RWPE1 (cell line): ENCODE measurements around the gene KLRB1.
A peak's percentile ranks its signal among the peaks of the same experiment; 100 is the strongest.

Experiments
- CTCF ChIA-PET: fragments of 350-600 bp; sonication (Branson Sonifier 250); formaldehyde crosslinking; extraction: SDS; loops from one replicate; lab custom pipeline; 2021; lab: Yijun Ruan, JAX
- POLR2A ChIA-PET: fragments of 400-600 bp; formaldehyde crosslinking; extraction: SDS; loops from one replicate; lab custom pipeline; 2020; ENCODE audit warnings: antibody characterized with exemption; ENCODE audit not compliant: low non-redundant PET; lab: Yijun Ruan, JAX
- DNase-seq: peaks from one replicate; pipeline ENCODE4 v3.0.0; 2012; ENCODE audit warnings: low spot score
- H3K27ac ChIP-seq: fragments of 450-650 bp; 2 replicates; pipeline ENCODE4 v1.5.1; 2017
- CTCF ChIP-seq: fragments of 450-650 bp; conservative IDR thresholded peaks from 2 replicates; pipeline ENCODE4 v1.5.1; 2017; ENCODE audit warnings: low read depth, mild to moderate bottlenecking

Gene KLRB1

GRCh38 chr12:9607716-9608115 lies at the start of gene KLRB1:
KLRB1 (minus strand) TSS chr12:9607916; CDS start chr12:9607839, 77 bp downstream.
- POLR2A ChIA-PET, result no interaction called here
- H3K27ac ChIP-seq, result no peak within 1 kb of the TSS
- DNase-seq, result no peak
- no peak for TF ChIP-seq CTCF
- CTCF ChIA-PET, result no interaction called here

GRCh38 chr12:9651265-9651729 lies 43.6 kb upstream of the KLRB1 start:
- H3K27ac ChIP-seq, result peak overlapping the region; percentile 95
- POLR2A ChIA-PET, result no interaction called here
- CTCF ChIA-PET, result interaction anchor here (0.6 kb wide), 1 partner anchor 81 kb away, joined by 3 read pairs; no protein-coding TSS in a partner anchor

GRCh38 chr12:9650151-9650576 lies 42.4 kb upstream of the KLRB1 start:
- TF ChIP-seq CTCF, result no peak
- H3K27ac ChIP-seq, result peak overlapping the region; percentile 95
- no peak for DNase-seq
- POLR2A ChIA-PET, result no interaction called here
- CTCF ChIA-PET, result interaction anchor here (0.6 kb wide), 1 partner anchor 26 kb away, joined by 4 read pairs; no protein-coding TSS in a partner anchor

More at GRCh38 chr12:9651265-9651729, 43.6 kb upstream of the KLRB1 start:
- TF ChIP-seq CTCF, result no peak
- DNase-seq, result no peak

GRCh38 chr12:9649532-9649940 lies 41.8 kb upstream of the KLRB1 start:
- CTCF ChIA-PET, result no interaction called here
- POLR2A ChIA-PET, result no interaction called here
- TF ChIP-seq CTCF, result no peak
- H3K27ac ChIP-seq, result peak overlapping the region; percentile 77
- no peak for DNase-seq

GRCh38 chr12:9648701-9649531 lies 41.2 kb upstream of the KLRB1 start:
- no peak for TF ChIP-seq CTCF
- POLR2A ChIA-PET, result no interaction called here
- no peak for DNase-seq
- CTCF ChIA-PET, result no interaction called here
- H3K27ac ChIP-seq, result peak overlapping the region; percentile 93

GRCh38 chr12:9647825-9648700 lies 40.3 kb upstream of the KLRB1 start:
- CTCF ChIA-PET, result interaction anchor here (0.6 kb wide), 2 partner anchors 99 to 564 kb away, joined by 3 to 4 read pairs; partner anchors contain the start of gene GABARAPL1
- peak overlapping the region; percentile 93 for H3K27ac ChIP-seq
- POLR2A ChIA-PET, result interaction anchor here (0.6 kb wide), 1 partner anchor 112 kb away, joined by 3 read pairs; the partner anchor contains the start of gene CD69
- peak; percentile 62 for DNase-seq
- TF ChIP-seq CTCF, result no peak
